SU-DHL-6 (cell line): ENCODE results near the gene CYP3A7.
"Not testable (repeated sequence)": the region's sequence is repeated elsewhere in the genome, so short reads cannot be mapped to it uniquely, and the experiment has no call there.

Experiments used
- H2AFZ ChIP-seq: fragments of 200-600 bp; sonication (generic); 2 replicates; pipeline ENCODE4 v1.6.1; 2014; ENCODE audit warnings: low read depth, mild to moderate bottlenecking, moderate library complexity, mixed read lengths, antibody characterized with exemption, low read length; ENCODE audit not compliant: severe bottlenecking
- H3F3A ChIP-seq: fragments of 200-600 bp; shearing (Covaris generic); 2 replicates; pipeline ENCODE4 v1.6.0; 2016; ENCODE audit warnings: antibody characterized with exemption, mild to moderate bottlenecking; ENCODE audit not compliant: insufficient read depth
- H3K27ac ChIP-seq: fragments of 200-600 bp; sonication (generic); 2 replicates; pipeline ENCODE4 v1.5.1; 2016; ENCODE audit warnings: low read depth, mild to moderate bottlenecking, low read length, moderate library complexity, mixed read lengths
- H3K27me3 ChIP-seq: fragments of 200-600 bp; sonication (generic), shearing (Covaris generic); 2 replicates; pipeline ENCODE4 v1.6.0; 2014; ENCODE audit warnings: mild to moderate bottlenecking, low read length
- H3K36me3 ChIP-seq: fragments of 200-600 bp; sonication (generic); 2 replicates; pipeline ENCODE4 v1.6.1; 2014; ENCODE audit warnings: mild to moderate bottlenecking, low read length, mixed read lengths
- H3K4me2 ChIP-seq: fragments of 300-600, 200-600 bp; shearing (Covaris generic), sonication (generic); 2 replicates; pipeline ENCODE4 v1.6.0; 2014; ENCODE audit warnings: low read length, low read depth, mild to moderate bottlenecking; ENCODE audit not compliant: poor library complexity, severe bottlenecking
- H3K4me3 ChIP-seq: fragments of 200-600 bp; sonication (generic); 2 replicates; pipeline ENCODE4 v1.5.1; 2014; ENCODE audit warnings: antibody characterized with exemption, low read length, mild to moderate bottlenecking, mixed read lengths; ENCODE audit not compliant: insufficient read depth, poor library complexity, severe bottlenecking
- H3K79me2 ChIP-seq: fragments of 200-600 bp; sonication (generic); 2 replicates; pipeline ENCODE4 v1.6.1; 2014; ENCODE audit warnings: mild to moderate bottlenecking, low read length, moderate library complexity; ENCODE audit not compliant: insufficient read depth
- H3K9ac ChIP-seq: fragments of 200-600 bp; sonication (generic); 2 replicates; pipeline ENCODE4 v1.7.0; 2014; ENCODE audit warnings: mild to moderate bottlenecking, low read length
- H3K9me2 ChIP-seq: fragments of 200-600 bp; sonication (generic); replicated peaks from 2 replicates; pipeline ENCODE4 v1.6.1; 2014; ENCODE audit warnings: low read length; ENCODE audit not compliant: insufficient read depth
- H3K9me3 ChIP-seq: fragments of 200-600 bp; sonication (generic); 2 replicates; pipeline ENCODE4 v1.6.1; 2014; ENCODE audit warnings: low read length, mixed read lengths; ENCODE audit not compliant: insufficient read depth
- H4K20me1 ChIP-seq: fragments of 200-600 bp; sonication (generic); 2 replicates; pipeline ENCODE4 v1.6.1; 2014; ENCODE audit warnings: low read depth, mild to moderate bottlenecking, antibody characterized with exemption, low read length, moderate library complexity, mixed read lengths
- CTCF ChIP-seq: fragments of 200-600 bp; sonication (generic); IDR thresholded peaks from one replicate; pipeline ENCODE4 v1.5.1; 2017; ENCODE audit warnings: antibody characterized with exemption, mild to moderate bottlenecking, low read length, moderate library complexity; ENCODE audit not compliant: insufficient read depth, poor library complexity, severe bottlenecking
- EZH2phosphoT487 ChIP-seq: fragments of 200-600 bp; sonication (generic), shearing (Covaris generic); conservative IDR thresholded peaks from 2 replicates; pipeline ENCODE4 v1.6.1; 2018; ENCODE audit warnings: mild to moderate bottlenecking, antibody characterized with exemption, low read length, moderate library complexity, mixed read lengths

Gene CYP3A7

GRCh38 chr7:99739699-99740572 lies 4.9 kb upstream of the CYP3A7 start:
- no peak overlapping the region for H3K27ac ChIP-seq
- no peaks in the 10 kb centered on the region for H3K27me3 ChIP-seq
- no peaks in the 10 kb centered on the region for H3F3A ChIP-seq
- no peak for TF ChIP-seq EZH2phosphoT487
- TF ChIP-seq CTCF, result no peak
- H3K9ac ChIP-seq, result no peak overlapping the region
- H3K9me3 ChIP-seq, result no peaks in the 10 kb centered on the region
- no peak overlapping the region for H3K4me3 ChIP-seq
- H3K79me2 ChIP-seq, result no peaks in the 10 kb centered on the region
- H4K20me1 ChIP-seq, result no peaks in the 10 kb centered on the region
- no peaks in the 10 kb centered on the region for H3K36me3 ChIP-seq
- no peak overlapping the region for H2AFZ ChIP-seq
- H3K9me2 ChIP-seq, result no peaks in the 10 kb centered on the region
- no peak overlapping the region for H3K4me2 ChIP-seq

DNA sequence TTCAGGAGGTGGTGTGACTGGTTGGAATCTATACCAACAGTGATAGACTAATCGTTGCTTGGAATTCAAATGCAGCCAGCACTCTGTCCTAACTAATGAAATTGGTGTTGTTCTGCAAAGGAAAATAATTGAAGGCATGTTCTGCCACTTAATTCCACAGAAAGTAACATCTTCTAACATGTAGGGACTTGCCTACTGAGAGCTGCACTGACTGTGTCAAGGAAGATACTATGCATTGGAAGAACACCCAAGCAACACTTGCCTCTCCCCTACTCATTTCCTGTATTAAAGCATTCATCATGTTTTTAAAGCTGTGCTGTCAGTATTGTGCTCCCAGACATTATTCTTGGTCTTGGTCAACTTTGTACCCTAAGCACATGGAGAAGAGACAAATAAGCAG lies 2.7 kb upstream of the CYP3A7 start:
- H3K27me3 ChIP-seq, result no peaks in the 10 kb centered on the region
- no peak overlapping the region for H2AFZ ChIP-seq
- H3F3A ChIP-seq, result no peaks in the 10 kb centered on the region
- no peak for TF ChIP-seq EZH2phosphoT487
- H3K36me3 ChIP-seq, result no peaks in the 10 kb centered on the region
- no peak overlapping the region for H3K9ac ChIP-seq
- H3K79me2 ChIP-seq, result no peaks in the 10 kb centered on the region
- H3K9me2 ChIP-seq, result no peaks in the 10 kb centered on the region
- no peaks in the 10 kb centered on the region for H4K20me1 ChIP-seq
- H3K27ac ChIP-seq, result no peak overlapping the region
- H3K4me3 ChIP-seq, result no peak overlapping the region
- no peaks in the 10 kb centered on the region for H3K9me3 ChIP-seq
- H3K4me2 ChIP-seq, result no peak overlapping the region

DNA sequence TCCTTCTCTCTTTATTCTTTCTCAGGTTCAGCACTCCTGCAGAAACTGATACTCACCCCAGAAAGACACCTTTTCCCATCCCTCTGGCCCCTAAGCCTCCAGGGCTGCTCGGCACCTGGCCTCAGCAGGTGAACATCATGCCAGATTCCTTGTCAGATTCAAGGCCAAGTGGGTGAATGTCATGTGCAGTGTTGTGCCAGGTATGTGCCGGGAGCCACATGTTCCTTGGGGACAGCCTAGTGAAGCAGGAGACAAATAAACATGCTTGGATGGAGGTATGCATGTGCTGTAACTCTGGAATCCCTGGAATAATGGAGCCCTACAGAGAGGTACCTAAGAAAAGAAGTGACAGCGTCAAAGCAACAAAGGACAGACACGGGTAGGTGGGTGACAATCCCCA lies 1.7 kb upstream of the CYP3A7 start:
- H3K4me3 ChIP-seq, H2AFZ ChIP-seq, H3K4me2 ChIP-seq, H3K36me3 ChIP-seq, H3K9me2 ChIP-seq, H3K27ac ChIP-seq, H3F3A ChIP-seq, H4K20me1 ChIP-seq, H3K27me3 ChIP-seq, H3K79me2 ChIP-seq, H3K9me3 ChIP-seq, H3K9ac ChIP-seq: not testable (repeated sequence)

DNA sequence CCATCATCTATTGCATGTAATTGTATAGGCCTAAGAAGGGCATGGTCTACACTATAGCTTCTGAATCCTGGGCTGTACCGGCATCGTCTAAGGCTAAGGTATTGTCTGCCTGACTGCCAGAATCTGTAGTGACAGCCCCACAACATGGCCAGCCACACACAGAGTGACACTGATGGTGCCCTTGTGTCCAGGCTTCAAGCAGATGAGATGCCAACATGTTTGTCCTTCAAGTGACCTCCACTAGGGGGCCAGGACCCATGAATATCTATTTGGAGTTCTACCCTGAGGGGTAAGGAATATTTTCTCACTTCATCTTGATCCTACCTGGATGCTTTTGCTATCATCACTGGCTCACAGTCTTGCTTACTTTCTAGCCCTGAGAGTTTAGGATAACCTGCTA lies 1.5 kb downstream of the CYP3A7 start:
- H2AFZ ChIP-seq, result no peak overlapping the region
- no peak overlapping the region for H3K4me3 ChIP-seq
- no peaks in the 10 kb centered on the region for H3K9me2 ChIP-seq
- TF ChIP-seq CTCF (peak; percentile 32), EZH2phosphoT487 (no peak)
- H3K27ac ChIP-seq, result no peak overlapping the region
- H4K20me1 ChIP-seq, result no peaks in the 10 kb centered on the region
- H3K9me3 ChIP-seq, result no peaks in the 10 kb centered on the region
- no peaks in the 10 kb centered on the region for H3K27me3 ChIP-seq
- H3K36me3 ChIP-seq, result no peaks in the 10 kb centered on the region
- no peak overlapping the region for H3K4me2 ChIP-seq
- no peaks in the 10 kb centered on the region for H3K79me2 ChIP-seq
- no peak overlapping the region for H3K9ac ChIP-seq
- H3F3A ChIP-seq, result no peaks in the 10 kb centered on the region
